ENCODE results near the gene CTAGE9.
"Not testable (repeated sequence)": the region's sequence is repeated elsewhere in the genome, so short reads cannot be mapped to it uniquely, and the experiment has no call there.

The CTAGE9 gene

DNA sequence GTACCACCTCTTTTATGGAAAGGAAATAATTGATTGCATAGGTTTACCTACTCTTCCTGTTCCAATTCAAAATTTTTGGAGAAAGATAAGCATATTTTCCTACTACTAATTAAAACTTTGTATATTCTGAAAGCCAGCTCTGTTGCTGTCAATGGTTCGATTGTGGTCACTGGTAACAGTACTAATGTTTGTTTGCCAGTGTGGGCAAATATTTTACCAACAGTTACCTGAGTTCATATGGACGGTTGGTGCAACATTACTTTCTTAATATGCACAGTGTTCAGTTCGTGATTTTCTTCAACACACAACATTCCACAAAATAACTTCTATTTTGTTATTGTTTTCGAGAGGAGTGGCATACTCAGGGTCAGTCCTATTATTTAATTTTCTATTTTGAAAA, 17.1 kb upstream of the CTAGE9 start:
- DNase-seq: no peak

DNA sequence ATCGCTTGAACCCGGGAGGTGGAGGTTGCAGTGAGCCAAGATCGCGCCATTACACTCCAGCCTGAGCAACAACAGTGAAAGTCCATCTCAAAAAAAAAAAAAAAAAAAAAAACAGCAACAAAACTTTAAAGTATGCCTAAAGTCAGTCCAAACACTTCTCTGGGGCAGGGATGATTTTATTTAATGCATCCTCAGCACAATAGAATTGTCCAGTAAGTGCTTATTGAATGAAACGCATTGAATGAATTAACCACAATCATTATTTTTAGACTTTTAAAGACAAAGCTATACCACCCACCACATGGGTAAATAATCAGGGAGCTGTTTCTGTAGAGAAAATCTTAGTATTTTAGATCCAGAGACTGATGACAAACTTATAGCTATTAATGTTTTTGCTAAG, 16.6 kb upstream of the CTAGE9 start:
- DNase-seq: no peak

DNA sequence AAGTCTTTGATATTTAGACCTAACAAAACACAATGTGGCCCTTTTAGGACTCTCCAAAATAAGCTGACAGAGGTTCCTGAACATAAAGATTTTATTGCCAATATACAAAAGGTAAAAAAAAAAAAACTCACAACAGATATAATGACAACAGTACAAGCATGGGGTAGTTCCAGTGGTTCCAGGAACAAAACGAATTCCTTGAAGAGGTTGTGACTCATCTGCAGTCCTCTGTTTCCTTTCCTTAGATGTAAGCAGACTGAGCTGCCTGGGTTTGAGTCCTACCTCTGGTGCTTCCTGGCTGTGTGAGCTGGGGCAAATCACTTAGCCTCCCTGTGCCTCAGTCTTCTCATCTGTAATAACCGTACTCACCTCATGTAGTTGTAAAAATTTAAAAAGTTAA, 13.3 kb upstream of the CTAGE9 start:
- DNase-seq: no peak

DNA sequence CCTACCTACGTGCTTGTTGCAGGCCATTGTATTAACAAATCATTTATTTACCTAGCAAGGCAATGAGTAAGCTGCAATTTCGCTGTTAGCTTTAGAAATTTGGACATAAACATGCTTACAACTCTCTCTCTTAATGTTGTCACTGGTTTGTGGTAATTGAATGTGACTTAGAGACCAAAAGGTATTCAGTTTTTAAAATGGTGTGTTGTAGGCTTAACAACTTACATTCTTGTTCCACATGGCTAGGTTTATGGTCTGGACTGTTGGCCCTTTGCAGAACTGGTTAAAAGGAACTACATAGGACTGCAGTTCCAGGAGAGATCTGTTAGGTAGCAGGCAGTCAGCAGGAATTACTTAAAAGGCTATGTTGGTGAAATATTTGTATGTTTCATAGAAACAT, 10.3 kb upstream of the CTAGE9 start:
- peak; percentile 8 for DNase-seq

DNA sequence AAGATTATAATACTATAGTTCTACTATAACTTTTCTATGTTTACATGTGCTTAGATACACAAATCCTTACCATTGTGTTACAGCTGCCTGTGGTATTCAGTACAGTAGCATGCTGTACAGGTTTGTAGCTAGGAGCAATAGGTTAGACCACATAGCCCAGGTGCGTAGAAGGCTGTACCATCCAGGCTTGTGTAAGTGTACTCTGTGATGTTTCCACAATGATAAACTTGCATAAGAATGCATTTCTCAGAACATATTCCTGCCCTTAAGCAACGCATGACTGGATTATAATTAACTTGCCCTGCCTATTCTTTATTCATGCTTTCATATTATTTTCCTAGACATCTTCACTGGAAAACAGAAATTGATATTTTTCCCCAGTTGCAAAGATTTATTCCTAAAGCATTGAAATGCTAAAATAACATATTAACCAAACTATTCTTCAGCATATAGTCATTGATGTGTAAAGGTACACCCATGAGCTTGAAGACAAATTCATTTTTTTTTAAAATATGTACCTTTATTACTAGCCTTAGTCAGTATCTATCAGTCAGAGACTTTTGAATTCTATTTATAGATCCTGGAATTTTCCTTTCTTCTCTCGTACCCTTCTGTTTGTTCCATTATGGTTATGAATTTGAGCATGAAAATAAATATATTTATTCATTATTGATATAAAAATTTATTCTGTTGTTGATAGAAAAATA, 7.2 kb upstream of the CTAGE9 start:
- DNase-seq: no peak

DNA sequence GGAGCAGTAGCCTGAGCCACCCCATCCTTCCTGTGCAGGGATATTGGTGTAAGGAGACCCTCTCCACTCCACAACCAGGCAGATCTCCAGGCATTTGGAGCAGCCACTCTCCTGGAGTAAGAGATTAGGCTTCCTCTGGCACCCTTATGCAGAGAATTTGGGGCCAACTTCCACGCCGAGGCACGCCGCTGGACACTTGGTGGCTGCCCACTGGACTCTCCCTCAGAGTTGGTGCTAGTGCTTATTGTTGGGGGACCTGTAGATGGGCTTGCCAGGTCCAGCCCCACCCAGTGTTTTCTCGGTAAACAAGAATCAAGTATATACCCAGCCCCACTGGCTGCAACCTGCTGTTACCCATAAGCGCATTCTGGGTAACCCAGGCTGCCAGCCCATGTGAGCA, 4.8 kb upstream of the CTAGE9 start:
- DNase-seq: not testable (repeated sequence)

DNA sequence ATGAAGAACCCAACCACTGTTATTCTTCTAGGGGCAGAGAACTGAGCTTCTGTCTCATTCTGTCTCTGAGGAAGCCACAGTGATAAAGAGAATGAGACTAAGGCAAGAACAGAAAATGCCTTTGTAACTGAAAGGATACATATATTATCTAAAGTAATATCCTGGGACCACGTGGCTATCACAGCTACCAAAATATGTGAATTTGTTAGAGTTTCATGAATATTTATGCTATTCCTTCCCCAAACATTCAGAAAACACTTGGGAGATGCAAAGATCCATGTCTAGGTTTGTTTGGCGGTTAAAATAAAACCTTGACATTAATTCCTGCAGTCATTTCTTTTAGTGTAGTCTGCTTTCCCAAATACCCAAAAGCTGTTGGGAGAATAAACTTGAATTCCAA, 6.9 kb downstream of the CTAGE9 start:
- not testable (repeated sequence) for DNase-seq

DNA sequence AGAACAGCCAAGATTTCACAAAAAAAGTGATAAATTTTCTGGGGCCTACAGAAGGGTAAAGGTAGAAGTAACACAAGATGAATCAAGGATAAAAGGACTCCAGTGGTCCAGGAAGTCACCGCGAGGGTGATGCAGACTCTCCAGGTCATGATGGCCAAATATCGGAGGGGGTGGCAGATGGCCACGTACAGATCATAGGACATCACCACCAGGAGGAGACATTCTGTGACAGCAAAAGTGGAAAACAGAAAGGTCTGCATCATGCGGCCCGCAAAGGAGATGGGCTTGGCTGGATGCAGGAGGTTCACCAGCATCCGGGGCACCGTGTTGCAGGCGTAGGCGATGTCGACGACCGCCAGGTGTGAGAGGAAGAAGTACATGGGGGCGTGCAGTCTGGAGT, 10.0 kb downstream of the CTAGE9 start:
- DNase-seq: not testable (repeated sequence)

DNA sequence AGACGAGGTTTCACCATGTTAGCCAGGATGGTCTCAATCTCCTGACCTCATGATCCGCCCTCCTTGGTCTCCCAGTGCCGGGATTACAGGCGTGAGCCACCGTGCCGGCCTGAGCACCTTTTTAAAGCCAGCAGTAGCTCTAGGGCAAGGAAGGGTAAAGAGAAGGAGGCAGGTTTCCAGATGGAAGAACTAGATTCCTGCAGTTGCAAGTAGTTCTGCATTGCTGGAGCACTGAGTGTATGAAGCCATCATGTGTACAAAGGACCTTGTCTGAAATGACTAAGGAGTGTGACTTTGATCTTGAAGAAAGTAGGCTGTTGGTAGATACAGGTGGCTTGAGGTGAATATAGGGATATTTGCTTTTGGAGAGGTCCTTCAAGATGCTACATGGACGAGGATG, 13.9 kb downstream of the CTAGE9 start:
- DNase-seq: no peak

DNA sequence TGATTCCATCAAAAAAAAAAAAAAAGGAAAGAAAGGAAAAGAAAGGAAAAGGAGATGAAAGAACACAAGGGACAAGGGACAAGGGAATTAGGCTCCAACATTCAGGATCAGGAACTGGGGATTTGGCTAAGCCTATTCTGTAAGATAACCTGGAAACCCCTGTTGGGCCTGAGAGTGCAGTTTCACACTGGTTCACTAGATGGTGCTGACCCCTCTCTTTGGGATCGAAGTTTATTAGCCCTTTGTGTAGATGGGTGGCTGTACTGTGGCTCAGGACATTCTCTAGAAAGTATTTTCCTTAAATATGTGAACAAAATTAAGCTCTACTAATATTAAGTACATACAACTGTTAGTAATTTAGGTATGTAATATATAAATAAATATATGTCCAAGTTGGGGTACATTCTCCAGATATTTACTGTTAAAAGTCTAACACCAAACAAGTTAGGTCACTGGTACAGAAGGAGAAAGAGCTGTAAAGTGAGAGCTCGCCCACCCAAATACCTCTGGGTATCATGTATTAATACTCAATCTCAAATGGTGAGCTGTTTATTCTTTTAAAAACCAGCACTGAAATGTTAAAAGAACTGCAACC, 15.9 kb downstream of the CTAGE9 start:
- DNase-seq: peak; percentile 42

DNA sequence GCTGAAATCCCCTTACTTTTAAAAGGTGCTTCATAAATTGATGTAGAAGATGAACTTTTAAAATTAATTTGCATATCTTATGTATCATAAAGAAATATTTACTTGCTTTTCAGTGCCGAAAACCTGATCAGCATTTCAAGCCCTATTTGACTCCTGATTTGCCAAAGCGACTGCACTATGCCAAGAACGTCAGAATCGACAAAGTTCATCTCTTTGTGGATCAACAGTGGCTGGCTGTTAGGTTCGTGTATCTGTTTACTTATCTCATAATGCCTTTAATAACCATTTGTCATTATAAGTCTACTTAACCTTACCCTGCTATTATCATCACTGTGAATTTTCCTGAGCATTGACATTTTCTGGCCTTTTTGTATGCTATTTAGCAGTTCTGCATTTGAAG, 17.4 kb downstream of the CTAGE9 start:
- DNase-seq: no peak

DNA sequence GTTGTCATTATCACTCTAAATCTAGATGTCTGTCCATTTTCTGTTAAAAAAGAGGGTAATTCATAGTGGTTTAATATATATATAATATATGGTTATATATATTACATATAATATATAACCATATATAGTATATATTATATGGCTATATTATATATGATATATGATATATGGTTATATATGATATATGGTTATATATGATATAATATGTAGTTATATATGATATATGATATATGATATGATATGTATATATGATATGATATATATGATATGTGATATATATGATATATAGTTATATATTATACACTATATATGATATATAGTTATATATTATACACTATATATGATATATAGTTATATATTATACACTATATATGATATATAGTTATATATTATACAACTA, 18.2 kb downstream of the CTAGE9 start:
- no peak for DNase-seq

DNA sequence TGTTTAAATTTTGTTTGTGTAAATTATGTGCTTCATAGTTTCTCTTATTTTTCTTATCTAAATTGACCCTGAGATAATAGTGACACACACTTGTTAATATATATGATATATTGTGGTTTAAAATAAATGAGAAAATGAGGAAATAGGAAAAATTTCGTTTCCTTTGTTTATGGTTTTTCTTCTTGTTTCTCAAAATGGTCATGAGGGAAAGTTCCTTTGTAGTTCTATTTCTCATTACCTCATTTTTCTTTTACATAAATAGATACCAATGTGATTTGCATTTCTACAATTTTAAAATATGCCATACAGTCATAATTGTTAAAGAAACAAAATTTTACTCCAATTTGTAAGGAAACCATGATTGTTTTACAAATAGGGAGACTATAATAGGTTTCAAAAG, 18.8 kb downstream of the CTAGE9 start:
- no peak for DNase-seq

DNA sequence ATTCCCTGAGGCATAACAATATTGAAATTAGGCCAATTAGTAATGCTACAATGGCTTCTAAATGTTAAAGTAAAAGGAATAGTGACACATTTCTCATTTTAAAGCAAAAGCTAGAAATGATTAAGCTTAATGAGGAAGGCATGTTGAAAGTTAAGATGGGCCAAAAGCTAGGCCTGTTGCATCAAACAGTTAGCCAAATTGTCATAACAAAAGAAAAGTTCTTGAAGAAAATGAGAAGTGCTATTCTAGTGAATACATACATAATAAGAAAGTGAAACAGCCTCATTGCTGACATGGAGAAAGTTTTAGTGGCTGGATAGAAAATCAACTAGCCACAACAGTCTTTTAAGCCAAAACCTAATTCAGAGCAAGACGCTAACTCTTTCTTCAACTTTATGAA, 22.5 kb downstream of the CTAGE9 start:
- DNase-seq: no peak

DNA sequence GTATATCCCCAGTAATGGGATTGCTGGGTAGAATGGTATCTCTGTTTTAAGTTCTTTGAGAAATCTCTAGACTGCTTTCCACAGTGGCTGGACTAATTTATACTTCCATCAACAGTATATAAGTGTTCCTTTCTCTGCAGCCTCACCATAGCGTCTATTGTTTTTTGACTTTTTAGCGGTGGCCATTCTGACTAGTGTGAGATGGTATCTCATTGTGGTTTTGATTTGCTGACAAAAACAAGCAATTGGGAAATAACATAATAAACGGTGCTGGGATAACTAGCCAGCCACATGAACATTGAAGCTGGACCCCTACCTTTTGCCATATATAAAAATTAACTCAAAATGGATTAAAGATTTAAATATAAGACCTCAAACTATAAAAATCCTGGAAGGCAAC, 23.8 kb downstream of the CTAGE9 start:
- no peak for DNase-seq

DNA sequence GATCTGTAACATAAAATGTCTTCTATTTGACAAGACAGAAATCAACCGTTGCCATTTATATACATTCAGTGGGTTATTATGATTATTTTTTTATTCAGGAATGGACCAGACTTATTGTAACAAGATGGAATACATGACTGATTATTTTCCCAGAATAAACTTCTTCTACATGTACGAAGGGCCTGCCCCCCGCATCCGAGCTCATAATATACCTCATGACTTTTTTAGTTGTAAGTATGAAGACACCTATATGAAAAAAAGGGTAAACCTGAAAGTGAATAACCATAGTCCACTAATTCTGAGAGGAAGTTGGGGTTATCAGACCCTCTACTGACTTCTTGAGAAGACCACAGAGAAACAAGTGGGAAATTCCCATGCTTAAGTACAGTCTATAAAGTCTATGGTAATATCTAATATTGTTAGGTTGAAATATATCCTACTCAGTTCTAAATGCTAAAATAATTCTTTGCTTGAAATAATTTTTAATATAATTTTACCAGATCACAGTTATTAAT, 25.5 kb downstream of the CTAGE9 start:
- DNase-seq: no peak

DNA sequence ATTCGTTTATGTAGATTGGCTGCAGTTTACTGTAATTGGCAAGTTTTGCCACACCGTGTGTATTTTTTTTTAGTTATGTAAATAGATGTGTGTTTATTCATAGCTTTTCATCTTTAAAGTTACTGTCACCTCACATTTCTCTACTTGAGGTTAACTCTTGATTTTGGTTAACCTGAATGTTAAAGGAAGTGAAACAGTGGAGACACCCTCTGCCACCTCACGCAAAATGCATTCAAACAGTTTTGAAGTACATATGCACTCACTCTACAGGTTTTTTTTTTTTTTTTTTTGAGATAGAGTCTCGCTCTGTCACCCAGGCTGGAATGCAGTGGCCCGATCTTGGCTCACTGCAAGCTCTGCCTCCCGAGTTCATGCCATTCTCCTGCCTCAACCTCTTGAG, 27.3 kb downstream of the CTAGE9 start:
- no peak for DNase-seq

DNA sequence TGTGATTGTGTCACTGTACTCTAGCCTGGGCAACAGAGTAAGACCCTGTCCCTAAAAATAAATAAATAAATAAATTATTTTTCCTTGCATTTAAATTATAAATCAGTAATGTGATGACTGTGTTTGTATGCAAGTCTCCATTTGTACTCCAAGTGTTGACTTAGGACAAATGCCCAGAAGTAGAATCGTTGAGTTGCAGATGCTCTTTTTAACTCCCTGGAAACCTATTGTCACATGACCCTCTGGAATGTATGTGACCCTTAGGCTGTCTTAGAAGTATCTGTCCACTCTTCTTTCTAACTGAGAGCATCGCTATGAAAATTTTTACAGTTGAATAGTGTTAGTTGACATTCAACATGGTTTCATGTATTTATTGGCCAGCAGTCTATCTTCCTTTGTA, 28.4 kb downstream of the CTAGE9 start:
- no peak for DNase-seq

DNA sequence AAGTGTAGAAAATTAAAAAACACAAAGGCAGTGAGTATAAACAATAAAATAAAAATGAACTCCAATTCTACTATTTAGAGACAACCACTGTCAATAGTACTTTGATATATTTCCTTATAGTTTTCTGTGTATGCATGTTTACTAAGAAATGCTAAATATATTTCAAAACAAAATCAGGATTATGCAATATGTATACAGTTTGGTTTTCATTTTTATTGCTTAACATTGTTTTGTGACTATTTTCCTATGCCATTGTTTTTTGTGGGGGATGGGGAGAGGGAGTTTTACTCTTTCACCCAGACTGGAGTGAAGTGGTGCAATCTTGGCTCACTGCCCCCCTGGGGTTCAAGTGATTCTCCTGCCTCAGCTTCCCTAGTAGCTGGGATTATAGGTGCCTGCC, 29.2 kb downstream of the CTAGE9 start:
- DNase-seq: no peak

DNA sequence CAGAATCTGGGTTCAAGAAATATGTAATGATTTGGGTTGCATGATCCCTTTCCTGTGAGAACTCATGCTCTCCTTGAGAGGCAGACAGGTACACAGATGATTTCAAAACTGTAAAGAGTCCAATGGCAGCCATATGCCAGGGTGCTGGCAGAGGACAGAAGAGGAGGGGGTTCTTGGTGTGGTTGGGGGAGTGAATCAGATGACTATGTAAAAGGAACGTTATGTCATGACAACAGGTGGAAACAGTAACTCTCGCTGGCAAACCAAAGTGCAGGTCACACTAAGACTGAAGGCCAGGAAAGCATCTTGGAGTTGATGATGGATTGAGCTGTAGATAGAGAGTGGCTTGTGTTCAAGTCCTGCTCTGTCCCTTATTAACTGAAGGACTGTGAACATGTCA, 29.9 kb downstream of the CTAGE9 start:
- DNase-seq: no peak

DNA sequence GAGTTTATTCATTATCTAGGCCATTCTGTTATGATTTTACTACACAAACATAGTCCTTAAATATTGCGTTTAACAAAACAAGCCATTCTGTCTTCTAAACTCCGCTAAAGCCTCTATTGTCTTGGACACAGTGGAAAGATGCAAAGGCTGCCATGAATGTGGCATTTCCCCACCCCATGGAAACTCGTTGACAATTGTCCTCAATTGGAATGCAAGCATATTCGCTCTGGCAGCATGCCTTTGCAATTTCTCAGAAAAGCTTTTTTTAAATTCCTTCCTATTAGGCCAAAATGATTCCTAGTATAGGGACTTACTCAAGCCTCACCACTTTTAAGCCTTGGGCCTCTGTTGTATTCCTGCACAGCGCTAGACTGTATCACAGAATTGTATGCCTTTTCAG, 32.4 kb downstream of the CTAGE9 start:
- DNase-seq: no peak

DNA sequence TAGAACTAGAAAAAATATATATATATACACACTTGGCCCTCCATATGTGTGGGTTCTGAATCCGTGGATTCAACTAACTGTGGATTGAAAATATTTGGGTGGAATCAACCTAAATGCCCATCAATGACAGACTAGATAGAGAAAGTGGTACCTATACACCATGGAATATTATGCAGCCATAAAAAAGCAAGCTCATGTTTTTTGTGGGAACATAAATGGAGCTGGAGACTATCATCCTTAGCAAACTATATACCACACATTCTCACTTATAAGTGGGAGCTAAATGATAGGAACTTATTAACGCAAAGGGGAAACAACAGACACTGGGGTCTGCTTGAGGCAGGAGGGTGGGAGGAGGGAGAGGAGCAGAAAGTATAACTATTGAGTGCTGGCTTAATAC, 37.6 kb downstream of the CTAGE9 start:
- DNase-seq: no peak

DNA sequence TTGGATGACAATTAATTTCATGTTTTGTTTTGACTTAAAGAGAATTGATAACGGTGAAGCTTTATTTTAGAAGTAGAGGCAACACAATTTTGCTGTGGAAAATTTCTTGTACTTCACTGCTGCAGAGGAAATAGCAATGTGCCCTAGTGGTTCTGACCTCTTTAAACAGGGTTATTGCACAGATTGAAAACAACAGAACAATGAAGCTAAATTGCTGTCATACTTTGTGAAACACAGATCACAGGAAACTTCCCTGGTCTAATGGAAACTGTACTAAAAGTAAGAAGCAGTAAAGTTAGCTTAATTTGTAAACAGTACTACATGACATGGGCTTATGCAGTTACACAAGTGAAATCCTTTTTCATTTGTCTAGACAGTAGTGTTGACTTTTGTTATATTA, 40.9 kb downstream of the CTAGE9 start:
- DNase-seq: no peak

DNA sequence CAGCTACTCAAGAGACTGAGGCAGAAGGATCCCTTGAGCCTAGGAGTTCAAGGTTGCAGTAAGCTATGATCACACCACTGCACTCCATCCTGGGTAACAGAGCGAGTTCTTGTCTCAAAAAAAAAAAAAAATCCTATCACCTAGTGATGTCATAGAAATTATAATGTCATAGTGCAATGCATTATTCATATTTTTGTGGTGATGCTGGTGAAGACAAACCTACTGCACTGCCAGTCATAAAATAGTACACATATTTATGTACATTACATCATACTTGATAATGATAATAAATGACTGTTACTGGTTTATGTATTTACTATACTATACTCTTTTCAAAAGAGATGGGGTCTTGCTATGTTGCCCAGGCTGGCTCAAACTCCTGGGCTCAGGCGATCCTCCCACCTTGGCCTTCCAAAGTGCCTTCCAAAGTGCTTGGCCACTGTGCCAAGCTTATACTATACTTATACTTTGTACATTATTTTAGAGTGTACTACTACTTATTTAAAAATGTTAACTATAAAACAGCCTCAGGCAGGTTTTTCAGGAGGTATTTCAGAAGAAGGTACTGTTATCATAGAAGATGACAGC, 47.1 kb downstream of the CTAGE9 start:
- DNase-seq: no peak

DNA sequence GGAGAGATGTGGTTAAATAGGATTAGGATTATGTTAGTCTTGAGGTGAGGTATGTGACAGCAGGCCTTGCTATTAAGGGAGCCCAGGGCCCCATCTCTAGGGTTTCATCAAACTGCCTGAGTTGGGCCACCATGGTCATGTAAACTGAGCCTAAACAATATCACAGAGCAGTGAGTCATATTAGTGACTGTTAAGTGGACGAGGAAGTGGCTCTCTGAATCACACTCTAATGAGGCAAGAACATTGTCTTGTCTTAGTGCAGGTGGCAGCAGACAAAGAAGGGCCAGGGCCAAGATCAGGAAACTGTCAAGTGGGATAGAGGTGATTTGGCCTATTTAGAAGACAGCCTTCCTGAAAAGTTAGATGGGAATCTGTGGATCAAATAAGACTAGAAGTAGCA, 50.6 kb downstream of the CTAGE9 start:
- peak; percentile 60 for DNase-seq
